SU-DHL-6 (cell line): ENCODE data around the gene CPLX3.

Source experiments
- EZH2phosphoT487 ChIP-seq: fragments of 200-600 bp; sonication (generic), shearing (Covaris generic); conservative IDR thresholded peaks from 2 replicates; pipeline ENCODE4 v1.6.1; 2018; ENCODE audit warnings: mild to moderate bottlenecking, antibody characterized with exemption, low read length, moderate library complexity, mixed read lengths
- TF ChIP-seq, protein P1 (sequence below): fragments of 200-600 bp; sonication (generic); IDR thresholded peaks from one replicate; pipeline ENCODE4 v1.5.1; 2017; ENCODE audit warnings: antibody characterized with exemption, mild to moderate bottlenecking, low read length, moderate library complexity; ENCODE audit not compliant: insufficient read depth, poor library complexity, severe bottlenecking

DNA sequence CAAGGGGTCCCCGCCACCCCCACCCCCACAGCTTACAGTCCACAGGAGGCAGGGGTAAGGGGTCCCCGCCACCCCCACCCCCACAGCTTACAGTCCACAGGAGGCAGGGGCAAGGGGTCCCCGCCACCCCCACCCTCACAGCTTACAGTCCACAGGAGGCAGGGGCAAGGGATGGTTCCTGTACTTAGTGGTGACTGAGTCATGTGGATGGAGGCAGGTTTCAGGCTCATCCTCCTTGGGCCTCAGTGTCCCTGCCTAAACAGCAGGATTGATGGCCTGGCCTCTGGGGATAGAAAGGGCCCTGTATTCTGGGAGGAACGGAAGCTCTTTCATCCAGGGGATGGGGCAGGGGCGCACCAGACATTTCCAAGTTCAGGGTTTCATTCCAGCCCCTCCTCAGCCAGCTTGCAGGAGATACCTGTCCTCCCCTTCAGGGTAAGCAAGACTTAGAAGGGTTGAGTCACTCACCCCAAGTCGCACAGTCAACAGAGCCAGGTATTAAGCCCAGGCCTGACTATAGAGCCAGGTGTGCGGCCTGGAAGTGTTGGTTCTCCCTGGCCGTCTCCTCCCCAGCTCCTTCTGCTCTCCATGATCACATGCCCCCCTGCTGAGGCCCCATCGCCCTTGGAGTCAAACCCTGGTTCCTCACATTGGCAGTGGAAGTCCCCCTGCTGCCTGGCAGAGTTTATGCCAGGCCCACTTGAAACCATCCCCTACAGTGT lies 32.0 kb upstream of the CPLX3 start:
- TF ChIP-seq, protein P1, sequence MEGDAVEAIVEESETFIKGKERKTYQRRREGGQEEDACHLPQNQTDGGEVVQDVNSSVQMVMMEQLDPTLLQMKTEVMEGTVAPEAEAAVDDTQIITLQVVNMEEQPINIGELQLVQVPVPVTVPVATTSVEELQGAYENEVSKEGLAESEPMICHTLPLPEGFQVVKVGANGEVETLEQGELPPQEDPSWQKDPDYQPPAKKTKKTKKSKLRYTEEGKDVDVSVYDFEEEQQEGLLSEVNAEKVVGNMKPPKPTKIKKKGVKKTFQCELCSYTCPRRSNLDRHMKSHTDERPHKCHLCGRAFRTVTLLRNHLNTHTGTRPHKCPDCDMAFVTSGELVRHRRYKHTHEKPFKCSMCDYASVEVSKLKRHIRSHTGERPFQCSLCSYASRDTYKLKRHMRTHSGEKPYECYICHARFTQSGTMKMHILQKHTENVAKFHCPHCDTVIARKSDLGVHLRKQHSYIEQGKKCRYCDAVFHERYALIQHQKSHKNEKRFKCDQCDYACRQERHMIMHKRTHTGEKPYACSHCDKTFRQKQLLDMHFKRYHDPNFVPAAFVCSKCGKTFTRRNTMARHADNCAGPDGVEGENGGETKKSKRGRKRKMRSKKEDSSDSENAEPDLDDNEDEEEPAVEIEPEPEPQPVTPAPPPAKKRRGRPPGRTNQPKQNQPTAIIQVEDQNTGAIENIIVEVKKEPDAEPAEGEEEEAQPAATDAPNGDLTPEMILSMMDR = no peak
- TF ChIP-seq EZH2phosphoT487 = no peak
